WI38 (cell line): Measurements from ENCODE around the gene APOO.
"Not testable (repeated sequence)": the region's sequence is repeated elsewhere in the genome, so short reads cannot be mapped to it uniquely, and the experiment has no call there.

Experiments
- H3K4me3 ChIP-seq: 2 replicates; pipeline ENCODE4 v1.5.1; 2011; ENCODE audit warnings: low read depth, mild to moderate bottlenecking, control low read depth, low read length
- TF ChIP-seq, protein P1 (sequence below): IDR thresholded peaks from 2 replicates; pipeline ENCODE4 v1.5.1; 2012; ENCODE audit warnings: low read depth, mild to moderate bottlenecking, control low read depth, low read length

APOO gene

DNA sequence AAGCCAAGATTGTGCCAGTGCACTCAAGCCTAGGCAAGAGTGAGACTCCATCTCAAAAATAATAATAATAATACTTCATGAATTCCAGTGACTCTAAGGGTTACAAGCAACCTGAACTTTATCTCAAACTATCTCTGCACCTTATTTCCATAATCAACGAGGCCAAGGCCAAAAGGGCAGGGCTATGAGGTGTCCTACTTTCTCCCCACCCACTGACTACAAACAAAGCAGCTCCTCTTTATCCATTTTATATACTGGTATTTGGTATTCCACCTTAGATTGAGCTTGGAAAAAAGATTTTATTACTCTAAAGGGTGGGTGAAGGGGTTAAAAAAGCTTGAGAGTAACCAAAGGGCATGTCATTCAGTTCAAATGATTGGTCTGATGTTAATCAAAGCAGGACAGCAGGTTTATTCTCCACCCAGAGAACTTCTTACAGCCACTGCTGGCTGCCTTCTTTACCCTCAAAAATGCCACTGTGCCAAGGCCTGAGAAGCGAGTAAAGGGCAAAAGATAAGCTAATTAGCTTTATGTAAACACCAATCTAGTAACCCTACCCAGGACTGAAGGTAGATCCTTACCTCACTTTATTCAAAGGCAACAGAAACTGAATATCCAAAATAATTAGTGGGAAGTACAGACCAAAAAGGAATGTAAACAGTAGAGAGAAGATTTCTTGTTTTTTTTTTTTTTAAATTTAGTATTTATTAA lies 28.2 kb downstream of the APOO start:
- H3K4me3 ChIP-seq = no peak overlapping the region
- TF ChIP-seq, protein P1, sequence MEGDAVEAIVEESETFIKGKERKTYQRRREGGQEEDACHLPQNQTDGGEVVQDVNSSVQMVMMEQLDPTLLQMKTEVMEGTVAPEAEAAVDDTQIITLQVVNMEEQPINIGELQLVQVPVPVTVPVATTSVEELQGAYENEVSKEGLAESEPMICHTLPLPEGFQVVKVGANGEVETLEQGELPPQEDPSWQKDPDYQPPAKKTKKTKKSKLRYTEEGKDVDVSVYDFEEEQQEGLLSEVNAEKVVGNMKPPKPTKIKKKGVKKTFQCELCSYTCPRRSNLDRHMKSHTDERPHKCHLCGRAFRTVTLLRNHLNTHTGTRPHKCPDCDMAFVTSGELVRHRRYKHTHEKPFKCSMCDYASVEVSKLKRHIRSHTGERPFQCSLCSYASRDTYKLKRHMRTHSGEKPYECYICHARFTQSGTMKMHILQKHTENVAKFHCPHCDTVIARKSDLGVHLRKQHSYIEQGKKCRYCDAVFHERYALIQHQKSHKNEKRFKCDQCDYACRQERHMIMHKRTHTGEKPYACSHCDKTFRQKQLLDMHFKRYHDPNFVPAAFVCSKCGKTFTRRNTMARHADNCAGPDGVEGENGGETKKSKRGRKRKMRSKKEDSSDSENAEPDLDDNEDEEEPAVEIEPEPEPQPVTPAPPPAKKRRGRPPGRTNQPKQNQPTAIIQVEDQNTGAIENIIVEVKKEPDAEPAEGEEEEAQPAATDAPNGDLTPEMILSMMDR = no peak

DNA sequence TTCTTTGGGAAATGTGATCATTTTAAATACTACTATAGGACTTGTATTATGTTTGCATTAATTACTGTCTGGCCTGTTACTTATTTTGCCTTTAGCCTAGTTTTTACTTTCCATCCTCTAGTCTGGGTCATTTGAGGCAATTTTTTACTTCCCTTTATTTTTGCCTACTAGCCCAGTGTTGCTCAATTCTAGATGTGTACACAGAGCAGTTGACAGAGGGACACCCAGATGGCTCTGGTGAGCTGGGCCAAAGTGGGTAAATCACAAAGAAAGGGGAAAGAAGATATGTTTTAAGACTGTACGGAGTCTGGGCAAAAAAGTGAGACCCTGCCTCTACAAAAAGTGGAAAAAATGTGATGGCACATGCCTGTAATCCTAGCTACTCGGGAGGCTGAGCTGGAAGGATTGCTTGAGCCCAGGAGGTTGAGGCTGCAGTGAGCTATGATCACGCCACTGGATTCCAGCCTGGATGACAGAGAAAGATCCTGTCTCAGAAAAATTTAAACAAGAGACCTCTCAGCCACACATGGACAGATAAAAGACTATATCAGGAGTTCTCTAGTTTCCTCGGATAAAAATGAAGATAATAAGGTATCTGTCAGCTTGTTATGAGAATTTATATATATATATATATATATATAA lies 35.7 kb downstream of the APOO start:
- TF ChIP-seq, protein P1 = no peak

DNA sequence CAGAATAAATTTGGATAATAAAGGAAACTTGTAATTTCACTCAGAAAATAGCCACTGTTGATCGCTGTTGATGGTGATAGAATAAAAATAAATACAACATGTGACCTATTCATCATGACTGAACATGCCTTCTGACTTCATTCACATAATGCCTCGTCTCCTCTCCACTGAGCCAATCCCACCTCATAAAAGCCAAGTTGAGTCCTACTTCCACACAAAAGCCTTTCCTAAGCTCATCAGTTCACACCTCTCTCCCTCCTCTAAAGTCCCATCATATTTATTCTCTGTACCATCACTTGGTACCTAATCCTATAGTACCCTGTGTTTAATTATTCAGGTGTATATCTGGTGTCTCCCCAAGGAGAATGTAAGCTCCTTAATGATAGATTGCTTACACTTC lies 37.7 kb downstream of the APOO start:
- TF ChIP-seq, protein P1 = no peak
- no peak overlapping the region for H3K4me3 ChIP-seq

More for the DNA sequence above, 35.7 kb downstream of the APOO start:
- no peak overlapping the region for H3K4me3 ChIP-seq

DNA sequence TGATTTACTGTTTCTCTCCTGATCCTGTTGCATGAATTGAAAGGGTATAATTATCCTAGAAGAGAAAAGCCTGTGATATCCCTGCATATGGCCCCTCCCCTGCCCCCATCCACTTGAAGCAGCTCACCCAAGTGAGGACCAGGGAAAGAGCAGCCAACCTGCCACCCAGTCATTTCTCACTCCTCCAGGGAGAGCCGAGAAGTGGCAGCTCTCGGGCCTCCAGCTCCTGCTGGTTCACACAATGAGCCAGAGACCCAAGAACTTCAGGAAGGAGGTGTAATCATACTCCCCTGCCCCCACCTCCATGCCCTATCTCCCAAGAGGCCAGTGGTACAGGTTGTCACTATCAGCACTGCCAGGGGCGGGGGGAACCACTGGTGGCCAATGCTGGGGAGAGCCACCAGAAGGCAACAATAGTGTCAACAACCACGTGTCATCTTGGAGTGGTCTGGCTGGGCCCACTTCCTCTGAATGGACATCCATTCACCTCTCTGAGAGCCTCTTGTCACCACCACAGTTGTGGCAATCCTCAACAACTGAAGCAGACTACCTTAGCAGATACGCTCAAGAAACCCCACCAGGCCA lies 42.9 kb downstream of the APOO start:
- TF ChIP-seq, protein P1 = no peak

DNA sequence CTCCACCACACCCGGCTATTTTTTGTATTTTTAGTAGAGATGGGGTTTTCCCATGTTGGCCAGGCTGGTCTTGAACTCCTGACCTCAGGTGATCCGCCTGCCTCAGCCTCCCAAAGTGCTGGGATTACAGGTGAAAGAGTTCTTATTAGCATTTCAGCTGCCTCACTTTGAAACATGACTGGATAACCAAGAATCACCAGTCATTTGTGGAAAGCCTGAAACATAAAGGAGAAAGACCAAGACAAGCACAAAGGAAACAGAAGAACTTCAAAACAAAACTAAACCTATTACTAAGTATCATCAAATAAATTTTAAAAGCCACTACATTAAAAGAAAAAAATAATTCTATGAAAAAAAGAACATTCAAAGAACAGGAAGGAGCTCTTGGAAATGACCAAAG lies 45.8 kb downstream of the APOO start:
- H3K4me3 ChIP-seq = not testable (repeated sequence)

More for the DNA sequence above, 42.9 kb downstream of the APOO start:
- no peak overlapping the region for H3K4me3 ChIP-seq

DNA sequence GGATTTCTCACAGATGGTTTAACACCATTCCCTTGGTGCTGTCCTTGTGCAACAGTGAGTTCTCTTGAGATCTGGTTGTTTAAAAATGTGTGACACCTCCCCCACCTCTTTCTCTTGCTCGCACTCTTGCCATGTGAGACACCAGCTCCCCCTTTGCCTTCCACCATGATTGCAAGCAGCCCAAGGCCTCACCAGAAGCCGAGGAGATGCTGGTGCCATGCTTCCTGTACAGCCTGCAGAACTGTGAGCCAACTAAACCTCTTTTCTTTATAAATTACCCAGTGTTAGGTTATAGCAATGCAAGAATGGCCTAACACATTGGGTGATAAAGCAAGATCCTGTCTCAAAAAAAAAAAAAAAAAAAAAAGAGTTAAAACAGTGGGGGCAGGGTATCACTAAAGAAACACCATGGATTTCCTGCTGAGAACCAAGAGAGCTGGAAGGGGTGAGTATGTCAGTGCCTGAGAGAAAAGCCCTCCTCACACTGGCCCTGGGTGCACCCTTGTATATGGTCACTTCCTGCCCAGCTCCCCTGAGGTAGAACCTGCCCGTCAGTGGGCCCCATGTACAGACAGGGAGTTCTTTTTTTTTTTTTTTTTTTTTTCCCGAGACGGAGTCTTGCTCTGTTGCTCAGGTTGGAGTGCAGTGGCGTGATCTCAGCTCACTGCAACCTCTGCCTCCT lies 46.4 kb downstream of the APOO start:
- H3K4me3 ChIP-seq = no peak overlapping the region
- TF ChIP-seq, protein P1 = no peak

DNA sequence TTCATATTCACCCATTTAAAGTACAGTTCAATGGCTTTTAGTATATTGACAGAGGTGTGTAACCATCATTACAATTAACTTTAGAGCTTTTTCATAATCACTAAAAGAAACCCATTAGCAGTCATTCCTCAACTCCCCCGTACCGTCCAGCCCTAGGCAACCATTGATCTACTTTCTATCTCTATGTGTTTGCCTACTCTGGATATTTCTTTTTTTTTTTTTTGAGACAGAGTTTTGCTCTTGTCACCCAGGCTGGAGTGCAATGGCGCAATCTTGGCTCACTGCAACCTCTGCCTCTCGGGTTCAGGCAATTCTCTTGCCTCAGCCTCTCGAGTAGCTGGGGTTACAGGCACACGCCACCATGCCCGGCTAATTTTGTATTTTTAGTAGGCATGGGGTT lies 48.5 kb downstream of the APOO start:
- H3K4me3 ChIP-seq = not testable (repeated sequence)

DNA sequence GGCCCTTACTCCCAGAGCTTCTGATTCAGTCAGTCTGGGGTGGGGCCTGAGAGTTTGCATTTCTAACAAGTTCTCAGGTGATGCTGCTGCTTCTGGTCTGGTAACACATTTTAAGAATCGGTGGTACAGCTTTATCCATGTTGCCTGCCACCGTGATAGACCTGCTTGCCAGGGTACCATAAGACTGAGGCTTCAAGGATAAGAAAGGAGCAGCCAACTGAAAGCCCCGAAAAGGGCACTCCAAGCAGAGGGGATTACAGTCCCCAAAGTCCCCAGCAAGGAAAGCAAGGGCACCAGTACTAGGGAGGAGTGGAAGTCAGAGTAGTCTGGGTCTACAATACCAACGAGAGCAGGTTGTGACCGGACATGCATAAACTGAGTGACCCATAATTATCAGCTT lies 49.8 kb downstream of the APOO start:
- no peak overlapping the region for H3K4me3 ChIP-seq
- TF ChIP-seq, protein P1 = no peak
